B cell (primary cell): ENCODE measurements around the gene TSPOAP1. TPM values are rescaled to one million over a fixed set of nuclear protein-coding genes. Genes with fewer than 3 reads are reported as not detected.

Experiments
- ATAC-seq: fragments of 200-7000 bp; cut with Tn5 transposase; one replicate; pipeline ENCODE4 v1.10.0; 2021; ENCODE audit warnings: low read depth, mild to moderate bottlenecking, moderate number of reproducible peaks, moderate library complexity
- CTCF ChIA-PET: fragments of 350-600 bp; sonication (Branson Sonifier 250); formaldehyde crosslinking; loops from one replicate; lab custom pipeline; 2021; ENCODE audit warnings: antibody characterized with exemption, inconsistent platforms; lab: Charles Lee
- POLR2A ChIA-PET: fragments of 350-600 bp; sonication (Branson Sonifier 250); formaldehyde crosslinking; loops from one replicate; lab custom pipeline; 2021; ENCODE audit warnings: antibody characterized with exemption; lab: Charles Lee
- DNase-seq: peaks from one replicate; pipeline ENCODE4 v3.0.0; 2013
- H2AFZ ChIP-seq: 2 replicates; pipeline ENCODE4 v1.6.1; 2012; ENCODE audit warnings: mild to moderate bottlenecking, low read depth, low read length; ENCODE audit not compliant: insufficient read depth, poor library complexity, severe bottlenecking
- H3K27ac ChIP-seq, 2 donors: 1 replicate in 1 of 2; 2 replicates in 1 of 2; pipeline ENCODE4 v1.5.1; 2012 to 2013; ENCODE audit warnings: low read length in 2 of 2, mild to moderate bottlenecking in 2 of 2, moderate library complexity in 1 of 2
- H3K27me3 ChIP-seq, 4 experiments: fragments of 200-600 bp in 1 of 4; sonication (generic) in 1 of 4; replicated peaks in 1 of 4; 1 replicate in 2 of 4; 2 replicates in 2 of 4; pipeline versions ENCODE4 v1.6.1 to v1.7.0; 2013 to 2016; ENCODE audit warnings: low read length in 3 of 4, mild to moderate bottlenecking in 2 of 4, mixed read lengths in 1 of 4, moderate library complexity in 1 of 4; ENCODE audit not compliant: insufficient read depth in 4 of 4, control insufficient read depth in 3 of 4; ENCODE audit errors: control extremely low read depth in 1 of 4
- H3K36me3 ChIP-seq, 2 experiments: replicated peaks in 1 of 2; 1 replicate in 1 of 2; 2 replicates in 1 of 2; pipeline versions ENCODE4 v1.6.1 to v1.7.1; 2013; ENCODE audit warnings: low read length in 1 of 2; ENCODE audit not compliant: insufficient read depth in 2 of 2, control insufficient read depth in 1 of 2; ENCODE audit errors: control extremely low read depth in 1 of 2, extremely low read depth in 1 of 2
- H3K4me1 ChIP-seq, 2 donors: fragments of 200-600 bp in 1 of 2; sonication (generic) in 1 of 2; 1 replicate in 1 of 2; 2 replicates in 1 of 2; pipeline versions ENCODE4 v1.5.1 to v1.6.1; 2013 to 2017; ENCODE audit warnings: low read length in 2 of 2; ENCODE audit not compliant: control insufficient read depth in 2 of 2, insufficient read depth in 2 of 2
- H3K4me2 ChIP-seq: replicated peaks from 2 replicates; pipeline ENCODE3; 2012; ENCODE audit warnings: mild to moderate bottlenecking, low read depth, low read length; ENCODE audit not compliant: poor library complexity, severe bottlenecking
- H3K4me3 ChIP-seq, 5 experiments: fragments of 200-600 bp in 1 of 5; sonication (generic) in 1 of 5; 1 replicate in 3 of 5; 2 replicates in 2 of 5; pipeline versions ENCODE4 v1.5.1 to v1.7.0; 2011 to 2016; ENCODE audit warnings: low read length in 4 of 5, mild to moderate bottlenecking in 4 of 5, low read depth in 2 of 5, control low read depth in 1 of 5, moderate library complexity in 1 of 5; ENCODE audit not compliant: insufficient read depth in 1 of 5; ENCODE audit errors: control extremely low read depth in 1 of 5, extremely low read depth in 1 of 5
- H3K79me2 ChIP-seq: fragments of 200-600 bp; sonication (generic); one replicate; pipeline ENCODE4 v1.6.0; 2016; ENCODE audit warnings: low read length; ENCODE audit not compliant: control insufficient read depth, insufficient read depth
- H3K9ac ChIP-seq: fragments of 200-600 bp; sonication (generic); 2 replicates; pipeline ENCODE4 v1.6.1; 2017; ENCODE audit warnings: mild to moderate bottlenecking, low read length, moderate library complexity
- H3K9me3 ChIP-seq, 3 donors: one replicate each; pipeline versions ENCODE4 v1.6.1 to v1.7.1; 2013; ENCODE audit warnings: low read length in 2 of 3; ENCODE audit not compliant: control insufficient read depth in 2 of 3, insufficient read depth in 1 of 3; ENCODE audit errors: control extremely low read depth in 1 of 3
- H4K20me1 ChIP-seq: 2 replicates; pipeline ENCODE4 v1.6.0; 2012; ENCODE audit warnings: mild to moderate bottlenecking, low read length; ENCODE audit not compliant: insufficient read depth, control insufficient read depth, poor library complexity, severe bottlenecking
- H3K27ac Mint-ChIP-seq: one replicate; pipeline ENCODE4 v1.8.0; 2021; ENCODE audit warnings: mixed read lengths
- H3K27me3 Mint-ChIP-seq: one replicate; pipeline ENCODE4 v1.8.0; 2021; ENCODE audit warnings: mixed read lengths
- H3K4me1 Mint-ChIP-seq: one replicate; pipeline ENCODE4 v1.8.0; 2021; ENCODE audit warnings: mixed read lengths
- H3K4me3 Mint-ChIP-seq: one replicate; pipeline ENCODE4 v1.8.0; 2021; ENCODE audit warnings: mixed read lengths
- H3K9me3 Mint-ChIP-seq: one replicate; pipeline ENCODE4 v1.8.0; 2022; ENCODE audit warnings: mixed read lengths; ENCODE audit not compliant: insufficient read depth
- EZH2 ChIP-seq: IDR thresholded peaks from 2 replicates; pipeline ENCODE4 v1.6.1; 2012; ENCODE audit warnings: borderline replicate concordance, low read depth, mild to moderate bottlenecking, moderate library complexity, low read length; ENCODE audit not compliant: insufficient read depth, poor library complexity, severe bottlenecking
- WGBS: methylation state at CpG from one replicate; pipeline ENCODE4 v1.1.5; 2013; ENCODE audit warnings: missing lambda C conversion rate; ENCODE audit not compliant: insufficient coverage; 5-methylcytosine and 5-hydroxymethylcytosine counted together
- intact Hi-C: fragments of 100-400 bp; cut with micrococcal nuclease; formaldehyde crosslinking; loops from one replicate; pipeline ENCODE4 v1.10.0; 2022
- polyA plus RNA-seq: library from polyadenylated mRNA; depleted of rRNA; stranded (reverse); fragments of >200 nt; gene quantifications from 2 replicates; pipeline ENCODE4 v1.2.3, GENCODE V29; 2012
- total RNA-seq, 2 donors: library from RNA; stranded (reverse); fragments of 120-200 nt in 1 of 2; gene quantifications; 1 replicate in 1 of 2; 2 replicates in 1 of 2; pipeline versions ENCODE4 v1.2.3 to v1.2.4, GENCODE V29; 2013 to 2022
- TF ChIP-seq, protein P1 (sequence below): fragments of 200-600 bp; IDR thresholded peaks from one replicate; pipeline ENCODE4 v1.8.0; 2022; ENCODE audit warnings: antibody characterized with exemption, mild to moderate bottlenecking

TSPOAP1 gene
- total and polyA plus RNA-seq, 2 donors (not counting 1 experiment from before 2014, with no cell fraction given) = 10.8 to 30.7 TPM

DNA sequence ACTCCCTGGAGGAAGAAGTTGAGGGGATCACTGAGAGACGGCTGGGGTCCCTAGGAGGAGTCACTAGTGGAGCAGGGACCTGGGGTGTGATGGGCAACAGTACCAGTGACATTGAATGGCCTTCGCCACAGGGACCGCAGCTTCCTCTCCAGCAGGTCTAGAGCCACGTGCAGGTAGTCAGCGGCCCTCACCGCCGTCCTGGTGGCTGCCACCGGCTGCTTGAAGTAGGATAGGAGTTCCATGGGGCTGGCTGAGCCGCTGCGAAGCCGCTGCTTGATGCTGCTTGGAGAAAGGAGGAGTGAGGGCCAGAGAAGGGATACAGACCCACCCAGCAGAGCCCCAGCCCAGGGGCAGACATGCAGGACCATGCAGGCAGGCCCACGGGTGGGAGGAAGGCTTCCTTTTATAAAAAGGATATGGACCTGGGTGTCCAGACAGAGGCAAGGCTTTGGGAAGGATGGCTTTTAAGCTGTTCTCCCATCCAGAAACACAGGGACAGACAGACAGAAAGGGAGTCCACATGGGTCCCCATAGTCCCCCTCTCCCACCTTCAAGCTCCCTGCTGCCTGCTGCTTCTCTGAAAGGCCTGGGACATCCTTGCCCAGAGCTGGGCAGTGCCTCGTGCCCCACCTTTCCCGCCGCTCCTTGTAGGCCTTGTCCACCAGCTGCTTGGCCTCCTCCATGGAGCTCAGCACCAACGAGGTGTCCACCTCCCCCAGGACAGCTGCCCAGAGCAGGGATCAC lies 48.7 kb downstream of the TSPOAP1 start:
- CTCF ChIA-PET = interaction anchor here (0.7 to 0.9 kb wide), 3 partner anchors 37 to 169 kb away, joined by 3 read pairs; no protein-coding TSS in a partner anchor
- Histone ChIP-seq H3K36me3 (no peaks in the 10 kb centered on the region), H3K9me3 (no peaks in the 10 kb centered on the region), H3K4me3 (no peak overlapping the region), H3K4me2 (no peak overlapping the region), H4K20me1 (no peaks in the 10 kb centered on the region), H3K27me3 (peaks cover 0 to 20% (median 0%) of the 10 kb centered on the region in 4 experiments), H2AFZ (no peak overlapping the region), H3K4me1 (peaks cover 0 to 3% of the 10 kb centered on the region in 2 donors), H3K27ac (no peak overlapping the region), H3K79me2 (no peaks in the 10 kb centered on the region), H3K9ac (no peak overlapping the region)
- POLR2A ChIA-PET = no interaction called here
- peak; percentile 28 for ATAC-seq
- no peak for TF ChIP-seq EZH2
- TF ChIP-seq, protein P1, sequence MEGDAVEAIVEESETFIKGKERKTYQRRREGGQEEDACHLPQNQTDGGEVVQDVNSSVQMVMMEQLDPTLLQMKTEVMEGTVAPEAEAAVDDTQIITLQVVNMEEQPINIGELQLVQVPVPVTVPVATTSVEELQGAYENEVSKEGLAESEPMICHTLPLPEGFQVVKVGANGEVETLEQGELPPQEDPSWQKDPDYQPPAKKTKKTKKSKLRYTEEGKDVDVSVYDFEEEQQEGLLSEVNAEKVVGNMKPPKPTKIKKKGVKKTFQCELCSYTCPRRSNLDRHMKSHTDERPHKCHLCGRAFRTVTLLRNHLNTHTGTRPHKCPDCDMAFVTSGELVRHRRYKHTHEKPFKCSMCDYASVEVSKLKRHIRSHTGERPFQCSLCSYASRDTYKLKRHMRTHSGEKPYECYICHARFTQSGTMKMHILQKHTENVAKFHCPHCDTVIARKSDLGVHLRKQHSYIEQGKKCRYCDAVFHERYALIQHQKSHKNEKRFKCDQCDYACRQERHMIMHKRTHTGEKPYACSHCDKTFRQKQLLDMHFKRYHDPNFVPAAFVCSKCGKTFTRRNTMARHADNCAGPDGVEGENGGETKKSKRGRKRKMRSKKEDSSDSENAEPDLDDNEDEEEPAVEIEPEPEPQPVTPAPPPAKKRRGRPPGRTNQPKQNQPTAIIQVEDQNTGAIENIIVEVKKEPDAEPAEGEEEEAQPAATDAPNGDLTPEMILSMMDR = no peak
- no peak overlapping the region for H3K4me3 Mint-ChIP-seq
- 64% methylated on average over 16 of the region's 16 CpGs for WGBS
- no peaks in the 10 kb centered on the region for H3K9me3 Mint-ChIP-seq
- DNase-seq = no peak
- intact Hi-C loops = no loop called here
- no peak overlapping the region for H3K27ac Mint-ChIP-seq
- H3K4me1 Mint-ChIP-seq = no peaks in the 10 kb centered on the region
- peaks cover 24% of the 10 kb centered on the region for H3K27me3 Mint-ChIP-seq

DNA sequence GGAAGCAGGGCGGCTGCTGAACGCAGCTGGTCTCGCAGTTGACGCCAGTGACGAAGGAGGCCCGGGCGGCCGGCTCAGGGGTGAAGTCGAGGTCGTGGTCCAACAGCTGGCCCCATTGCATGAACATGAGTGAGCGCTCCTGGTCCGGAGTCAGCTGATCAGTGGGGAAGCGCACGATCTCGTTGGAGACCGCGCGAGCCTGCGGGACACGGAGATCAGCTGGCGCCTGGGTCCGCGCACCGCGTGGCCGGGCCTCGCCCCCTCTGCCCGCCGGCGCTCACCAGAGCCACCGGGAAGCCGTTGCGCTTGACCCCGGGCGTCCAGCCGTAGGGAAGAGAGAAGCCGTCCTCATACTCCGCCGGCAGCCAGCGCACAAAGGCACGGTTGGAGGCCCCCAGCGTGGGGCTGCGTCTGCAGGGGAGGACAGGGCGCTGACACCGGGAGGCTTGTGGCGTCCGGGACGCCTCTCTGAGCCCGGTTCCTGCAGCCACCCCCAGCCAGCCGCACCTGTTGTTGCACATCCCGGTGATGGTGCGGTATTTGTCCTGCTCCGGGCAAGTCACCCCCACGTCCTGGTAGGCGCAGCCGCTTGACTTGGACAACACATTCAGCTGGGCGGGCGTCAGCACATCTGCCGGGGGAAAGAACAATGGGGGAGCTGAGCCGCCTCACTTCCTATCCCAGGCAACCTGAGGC lies 49.4 kb downstream of the TSPOAP1 start:
- no peak overlapping the region for H3K9ac ChIP-seq
- H3K4me3 ChIP-seq = no peak overlapping the region
- Mint-ChIP-seq H3K4me3 (no peak overlapping the region), H3K27ac (no peak overlapping the region), H3K4me1 (no peaks in the 10 kb centered on the region), H3K27me3 (peaks cover 21% of the 10 kb centered on the region), H3K9me3 (no peaks in the 10 kb centered on the region)
- H2AFZ ChIP-seq = no peak overlapping the region
- ATAC-seq (no peak), DNase-seq (no peak)
- peaks cover 0 to 15% (median 0%) of the 10 kb centered on the region in 4 experiments for H3K27me3 ChIP-seq
- no peak overlapping the region for H3K4me2 ChIP-seq
- CTCF ChIA-PET = interaction anchor here (0.7 kb wide), 1 partner anchor 38 kb away, joined by 3 read pairs; no protein-coding TSS in a partner anchor
- no peaks in the 10 kb centered on the region for H3K36me3 ChIP-seq
- H3K27ac ChIP-seq = no peak overlapping the region
- H3K79me2 ChIP-seq = no peaks in the 10 kb centered on the region
- H4K20me1 ChIP-seq = no peaks in the 10 kb centered on the region
- intact Hi-C loops = no loop called here
- POLR2A ChIA-PET = no interaction called here
- no peaks in the 10 kb centered on the region for H3K9me3 ChIP-seq
- peaks cover 0 to 3% of the 10 kb centered on the region in 2 donors for H3K4me1 ChIP-seq
- WGBS = 71% methylated on average over 48 of the region's 60 CpGs
- TF ChIP-seq, protein P1 = no peak
- no peak for TF ChIP-seq EZH2
